Measurements from ENCODE around the gene ACTC1.

DNA sequence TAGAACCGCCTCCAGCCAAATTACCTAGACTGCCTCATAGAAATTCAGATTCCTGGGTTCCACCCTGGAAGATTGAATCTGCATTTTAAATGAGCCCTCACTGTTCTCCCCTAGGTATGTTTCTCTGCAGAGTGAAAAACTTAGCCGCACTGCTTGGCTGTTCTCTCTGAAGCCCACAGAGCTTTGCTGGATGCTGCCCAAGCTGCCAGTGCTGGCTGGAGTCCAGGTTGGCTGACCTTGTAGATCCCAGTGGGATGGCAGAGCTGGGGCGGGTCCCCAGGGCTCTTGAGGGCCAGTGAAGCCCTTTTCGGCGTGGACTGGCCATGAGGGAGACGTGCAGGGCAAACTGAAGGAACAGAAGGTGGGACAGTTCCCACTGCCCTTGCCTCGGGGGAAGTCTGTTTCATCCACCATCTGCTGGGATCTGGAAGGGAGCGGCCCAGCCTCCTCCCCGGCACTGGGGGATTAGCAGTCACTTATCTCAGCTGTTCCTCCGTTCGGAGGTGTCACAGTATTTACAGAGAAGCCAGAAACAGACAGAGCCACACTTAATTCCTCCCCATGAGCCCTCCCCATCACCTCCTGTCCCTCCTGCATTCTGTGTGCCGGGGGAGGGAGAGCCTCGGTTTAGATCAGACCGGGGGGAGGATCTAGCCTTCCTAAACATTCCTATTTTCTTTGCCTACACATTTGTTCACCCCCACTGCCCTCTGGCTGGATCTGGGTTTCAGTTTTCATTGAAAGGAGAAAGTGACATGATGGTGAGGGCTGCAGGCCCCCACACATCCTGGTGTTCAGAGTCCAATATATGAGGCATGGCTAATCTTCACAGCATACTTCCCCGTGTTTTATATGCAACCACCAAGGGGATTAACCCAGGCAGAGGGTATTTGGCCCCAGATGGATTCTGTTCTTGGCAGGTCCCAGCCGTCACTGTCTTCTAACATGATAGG is 4.1 kb upstream of the ACTC1 start:
- TF ChIP-seq, protein P1, sequence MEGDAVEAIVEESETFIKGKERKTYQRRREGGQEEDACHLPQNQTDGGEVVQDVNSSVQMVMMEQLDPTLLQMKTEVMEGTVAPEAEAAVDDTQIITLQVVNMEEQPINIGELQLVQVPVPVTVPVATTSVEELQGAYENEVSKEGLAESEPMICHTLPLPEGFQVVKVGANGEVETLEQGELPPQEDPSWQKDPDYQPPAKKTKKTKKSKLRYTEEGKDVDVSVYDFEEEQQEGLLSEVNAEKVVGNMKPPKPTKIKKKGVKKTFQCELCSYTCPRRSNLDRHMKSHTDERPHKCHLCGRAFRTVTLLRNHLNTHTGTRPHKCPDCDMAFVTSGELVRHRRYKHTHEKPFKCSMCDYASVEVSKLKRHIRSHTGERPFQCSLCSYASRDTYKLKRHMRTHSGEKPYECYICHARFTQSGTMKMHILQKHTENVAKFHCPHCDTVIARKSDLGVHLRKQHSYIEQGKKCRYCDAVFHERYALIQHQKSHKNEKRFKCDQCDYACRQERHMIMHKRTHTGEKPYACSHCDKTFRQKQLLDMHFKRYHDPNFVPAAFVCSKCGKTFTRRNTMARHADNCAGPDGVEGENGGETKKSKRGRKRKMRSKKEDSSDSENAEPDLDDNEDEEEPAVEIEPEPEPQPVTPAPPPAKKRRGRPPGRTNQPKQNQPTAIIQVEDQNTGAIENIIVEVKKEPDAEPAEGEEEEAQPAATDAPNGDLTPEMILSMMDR (IDR thresholded peaks at IDR 0.05) = no peak
- no peak for TF ChIP-seq POLR2A (IDR thresholded peaks at IDR 0.05)
